K562 (cell line): ENCODE data around the gene AGPAT1. TPM values are rescaled to one million over a fixed set of nuclear protein-coding genes. Genes with fewer than 3 reads are reported as not detected.
A peak's percentile ranks its signal among the peaks of the same experiment; 100 is the strongest.

ENCODE experiments used
- ARID2 ChIP-seq: fragments of 450-650 bp; IDR thresholded peaks from 2 replicates; pipeline ENCODE4 v1.6.1; 2017; ENCODE audit warnings: antibody characterized with exemption, mild to moderate bottlenecking
- ASH1L ChIP-seq: fragments of 450-650 bp; IDR thresholded peaks from 2 replicates; pipeline ENCODE4 v1.6.1; 2018; ENCODE audit warnings: borderline replicate concordance, mild to moderate bottlenecking, low read depth; ENCODE audit not compliant: partially characterized antibody
- CBFA2T3 ChIP-seq: fragments of 450-650 bp; IDR thresholded peaks from 2 replicates; pipeline ENCODE4 v1.6.1; 2017
- DNMT1 ChIP-seq: fragments of 450-650 bp; IDR thresholded peaks from 2 replicates; pipeline ENCODE4 v1.6.1; 2016; ENCODE audit warnings: antibody characterized with exemption, mild to moderate bottlenecking
- ELF1 ChIP-seq: fragments of 200-800 bp; sonication (Bioruptor generic); IDR thresholded peaks from 2 replicates; pipeline ENCODE4 v1.6.1; 2016; ENCODE audit warnings: missing genetic modification characterization, missing compliant biosample characterization
- FOXJ2 ChIP-seq: fragments of 200-800 bp; sonication (Bioruptor generic); IDR thresholded peaks from 2 replicates; pipeline ENCODE4 v1.6.1; 2016; ENCODE audit warnings: missing genetic modification characterization, missing compliant biosample characterization
- FOXM1 ChIP-seq, 2 experiments: fragments of 450-650 bp in 1 of 2; sonication (generic) in 1 of 2; formaldehyde crosslinking in 1 of 2; IDR thresholded peaks; 2 replicates each; pipeline versions ENCODE4 v1.6.1 to v1.9.0; 2017 to 2022; ENCODE audit warnings: low read depth in 2 of 2, mild to moderate bottlenecking in 2 of 2, missing genetic modification reagents in 1 of 2, moderate library complexity in 1 of 2
- MCM7 ChIP-seq, 2 experiments: fragments of 450-650 bp; IDR thresholded peaks; 2 replicates each; pipeline ENCODE4 v1.6.1; 2016 to 2018
- MEF2D ChIP-seq: conservative IDR thresholded peaks from 2 replicates; pipeline ENCODE4 v1.6.1; 2016; ENCODE audit warnings: low read depth, missing genetic modification characterization, missing compliant biosample characterization
- OTX1 ChIP-seq: fragments of 450-650 bp; formaldehyde crosslinking; IDR thresholded peaks from 2 replicates; pipeline ENCODE4 v1.4.0; 2022; ENCODE audit warnings: mild to moderate bottlenecking
- PHB2 ChIP-seq: fragments of 450-650 bp; IDR thresholded peaks from 2 replicates; pipeline ENCODE4 v1.6.1; 2017; ENCODE audit warnings: low read depth
- RHOXF2B ChIP-seq: fragments of 250-450 bp; sonication (Bioruptor Pico); conservative IDR thresholded peaks from 2 replicates; pipeline ENCODE4 v1.5.1; 2021
- SMAD3 ChIP-seq: fragments of 450-650 bp; formaldehyde crosslinking; conservative IDR thresholded peaks from 2 replicates; pipeline ENCODE4 v1.4.0; 2020; ENCODE audit warnings: mild to moderate bottlenecking
- SMAD4 ChIP-seq: fragments of 250-450 bp; sonication (Bioruptor Pico); conservative IDR thresholded peaks from 2 replicates; pipeline ENCODE4 v1.8.0; 2021; ENCODE audit warnings: inconsistent platforms, mild to moderate bottlenecking, moderate library complexity
- SMARCA4 ChIP-seq: fragments of 450-650 bp; IDR thresholded peaks from 2 replicates; pipeline ENCODE4 v1.6.1; 2016
- SMARCC2 ChIP-seq: fragments of 450-650 bp; IDR thresholded peaks from 2 replicates; pipeline ENCODE4 v1.6.1; 2017; ENCODE audit warnings: antibody characterized with exemption, moderate library complexity, mild to moderate bottlenecking, low read depth
- SNIP1 ChIP-seq: fragments of 450-650 bp; IDR thresholded peaks from 2 replicates; pipeline ENCODE4 v1.7.1; 2017; ENCODE audit warnings: low read depth, mild to moderate bottlenecking
- TAF9B ChIP-seq: fragments of 450-650 bp; IDR thresholded peaks from 2 replicates; pipeline ENCODE4 v1.6.1; 2018; ENCODE audit warnings: mild to moderate bottlenecking; ENCODE audit not compliant: partially characterized antibody
- TARDBP ChIP-seq: fragments of 450-650 bp; IDR thresholded peaks from 2 replicates; pipeline ENCODE4 v1.6.1; 2016
- TBP ChIP-seq: optimal IDR thresholded peaks from 2 replicates; pipeline ENCODE3; 2011; ENCODE audit warnings: low read depth, low read length, improper control_type of control experiment
- ZNF197 ChIP-seq: fragments of 200-800 bp; sonication (Bioruptor generic); IDR thresholded peaks from 2 replicates; pipeline ENCODE4 v1.6.1; 2016; ENCODE audit warnings: low read depth, missing genetic modification characterization, missing compliant biosample characterization
- ZNF354B ChIP-seq: fragments of 250-450 bp; sonication (Bioruptor Pico); IDR thresholded peaks from 2 replicates; pipeline ENCODE4 v1.4.0; 2020
- ZNF444 ChIP-seq: fragments of 250-450 bp; sonication (Bioruptor Pico); IDR thresholded peaks from 2 replicates; pipeline ENCODE4 v1.4.0; 2020; ENCODE audit warnings: mild to moderate bottlenecking, moderate library complexity
- polyA plus RNA-seq, 8 experiments: library from polyadenylated mRNA; depleted of rRNA in 4 of 8; stranded (reverse) in 5 of 8; unstranded in 3 of 8; fragments of >200 nt; fragmentation: Nextera tagmentation in 2 of 8; fragmentation: Illumina TruSeq in 1 of 8; extraction: Ambion mirVana in 2 of 8; extraction: Trizol in 1 of 8; gene quantifications; 2 replicates each; pipeline versions ENCODE4 v1.2.1 to v1.2.3, GENCODE V29; 2011 to 2014; ENCODE audit warnings: inconsistent platforms in 1 of 8, missing spikeins in 1 of 8
- total RNA-seq, 7 experiments: library from RNA; depleted of rRNA in 6 of 7; stranded (reverse); fragments of >200 nt in 6 of 7; fragmentation: Illumina TruSeq in 2 of 7; extraction: Trizol in 2 of 7; gene quantifications; 2 replicates each; pipeline versions ENCODE4 v1.2.1 to v1.2.3, GENCODE V29; 2011 to 2021; ENCODE audit warnings: low replicate concordance in 1 of 7
- TF ChIP-seq, protein P1 (sequence below): sonication (generic); formaldehyde crosslinking; IDR thresholded peaks from 2 replicates; pipeline ENCODE4 v1.8.0; 2023; ENCODE audit warnings: mild to moderate bottlenecking, missing genetic modification reagents
- TF ChIP-seq, protein P2 (sequence below): fragments of 450-650 bp; IDR thresholded peaks from 2 replicates; pipeline ENCODE4 v1.7.1; 2018; ENCODE audit warnings: mild to moderate bottlenecking, low read depth; ENCODE audit not compliant: partially characterized antibody

AGPAT1 gene
- total and polyA plus RNA-seq, 9 of the 15 experiments (the other 6 are each of a cell fraction or from before 2014, with no cell fraction given) = 37.9 to 176 (median 69.4) TPM

DNA sequence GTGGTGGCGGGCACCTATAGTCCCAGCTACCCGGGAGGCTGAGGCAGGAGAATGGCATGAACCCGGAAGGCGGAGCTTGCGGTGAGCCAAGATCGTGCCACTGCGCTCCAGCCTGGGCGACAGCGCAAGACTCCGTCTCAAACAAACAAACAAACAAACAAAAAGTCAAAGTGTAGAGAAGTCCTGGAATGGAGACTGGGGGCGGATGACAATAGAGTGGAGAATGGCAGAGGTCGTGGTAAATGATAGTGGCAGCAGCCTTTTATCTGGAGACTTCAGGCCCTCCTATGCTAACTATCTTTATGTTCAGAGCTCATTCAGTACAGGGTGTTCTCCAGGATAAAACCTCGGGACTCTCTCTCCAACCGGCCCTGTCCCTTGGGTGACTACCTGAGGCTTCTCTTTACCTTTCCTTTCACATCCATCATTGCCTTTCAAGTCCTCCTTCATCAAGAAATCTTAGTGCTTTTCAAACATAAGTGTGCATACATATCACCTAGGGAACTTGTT lies 44.4 kb downstream of the AGPAT1 start (continued):
- TF ChIP-seq, protein P1, sequence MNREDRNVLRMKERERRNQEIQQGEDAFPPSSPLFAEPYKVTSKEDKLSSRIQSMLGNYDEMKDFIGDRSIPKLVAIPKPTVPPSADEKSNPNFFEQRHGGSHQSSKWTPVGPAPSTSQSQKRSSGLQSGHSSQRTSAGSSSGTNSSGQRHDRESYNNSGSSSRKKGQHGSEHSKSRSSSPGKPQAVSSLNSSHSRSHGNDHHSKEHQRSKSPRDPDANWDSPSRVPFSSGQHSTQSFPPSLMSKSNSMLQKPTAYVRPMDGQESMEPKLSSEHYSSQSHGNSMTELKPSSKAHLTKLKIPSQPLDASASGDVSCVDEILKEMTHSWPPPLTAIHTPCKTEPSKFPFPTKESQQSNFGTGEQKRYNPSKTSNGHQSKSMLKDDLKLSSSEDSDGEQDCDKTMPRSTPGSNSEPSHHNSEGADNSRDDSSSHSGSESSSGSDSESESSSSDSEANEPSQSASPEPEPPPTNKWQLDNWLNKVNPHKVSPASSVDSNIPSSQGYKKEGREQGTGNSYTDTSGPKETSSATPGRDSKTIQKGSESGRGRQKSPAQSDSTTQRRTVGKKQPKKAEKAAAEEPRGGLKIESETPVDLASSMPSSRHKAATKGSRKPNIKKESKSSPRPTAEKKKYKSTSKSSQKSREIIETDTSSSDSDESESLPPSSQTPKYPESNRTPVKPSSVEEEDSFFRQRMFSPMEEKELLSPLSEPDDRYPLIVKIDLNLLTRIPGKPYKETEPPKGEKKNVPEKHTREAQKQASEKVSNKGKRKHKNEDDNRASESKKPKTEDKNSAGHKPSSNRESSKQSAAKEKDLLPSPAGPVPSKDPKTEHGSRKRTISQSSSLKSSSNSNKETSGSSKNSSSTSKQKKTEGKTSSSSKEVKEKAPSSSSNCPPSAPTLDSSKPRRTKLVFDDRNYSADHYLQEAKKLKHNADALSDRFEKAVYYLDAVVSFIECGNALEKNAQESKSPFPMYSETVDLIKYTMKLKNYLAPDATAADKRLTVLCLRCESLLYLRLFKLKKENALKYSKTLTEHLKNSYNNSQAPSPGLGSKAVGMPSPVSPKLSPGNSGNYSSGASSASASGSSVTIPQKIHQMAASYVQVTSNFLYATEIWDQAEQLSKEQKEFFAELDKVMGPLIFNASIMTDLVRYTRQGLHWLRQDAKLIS (CRISPR knock-in tag) = no peak
- TF ChIP-seq SNIP1 (0 out of 2 replicates have a peak, but pooled peaks have one; percentile 8), TARDBP (peak; percentile 97), ELF1 (no peak), SMARCC2 (peak; percentile 97), CBFA2T3 (peak; percentile 100), OTX1 (CRISPR knock-in tag) (peak; percentile 77), FOXM1 (IDR thresholded peaks at IDR 0.05; ENCODE audit: low read depth) (peak; percentile 98), FOXM1 (CRISPR knock-in tag; IDR thresholded peaks at IDR 0.05; ENCODE audit: low read depth) (no peak), MCM7 (IDR thresholded peaks at IDR 0.05) (peak in 1 of 2 experiments; percentile 19; a peak in 1 of 4 replicates), DNMT1 (peak; percentile 88; the same call in 1 of the 2 replicates), ZNF354B (CRISPR knock-in tag) (peak; percentile 18; the same call in 1 of the 2 replicates), ZNF197 (CRISPR knock-in tag) (0 out of 2 replicates have a peak, but pooled peaks have one; percentile 33), TBP (no peak), SMARCA4 (peak; percentile 99), SMAD3 (CRISPR knock-in tag) (peak; percentile 71; the same call in 1 of the 2 replicates), SMAD4 (CRISPR knock-in tag) (peak; percentile 94), ZNF444 (peak; percentile 55; the same call in 1 of the 2 replicates), PHB2 (peak; percentile 99), FOXJ2 (tag) (0 out of 2 replicates have a peak, but pooled peaks have one; percentile 38), RHOXF2B (CRISPR knock-in tag) (no peak), TAF9B (no peak), MEF2D (tag) (peak; percentile 65; the same call in 1 of the 2 replicates), ARID2 (peak; percentile 66; the same call in 1 of the 2 replicates), ASH1L (no peak)
- TF ChIP-seq, protein P2, sequence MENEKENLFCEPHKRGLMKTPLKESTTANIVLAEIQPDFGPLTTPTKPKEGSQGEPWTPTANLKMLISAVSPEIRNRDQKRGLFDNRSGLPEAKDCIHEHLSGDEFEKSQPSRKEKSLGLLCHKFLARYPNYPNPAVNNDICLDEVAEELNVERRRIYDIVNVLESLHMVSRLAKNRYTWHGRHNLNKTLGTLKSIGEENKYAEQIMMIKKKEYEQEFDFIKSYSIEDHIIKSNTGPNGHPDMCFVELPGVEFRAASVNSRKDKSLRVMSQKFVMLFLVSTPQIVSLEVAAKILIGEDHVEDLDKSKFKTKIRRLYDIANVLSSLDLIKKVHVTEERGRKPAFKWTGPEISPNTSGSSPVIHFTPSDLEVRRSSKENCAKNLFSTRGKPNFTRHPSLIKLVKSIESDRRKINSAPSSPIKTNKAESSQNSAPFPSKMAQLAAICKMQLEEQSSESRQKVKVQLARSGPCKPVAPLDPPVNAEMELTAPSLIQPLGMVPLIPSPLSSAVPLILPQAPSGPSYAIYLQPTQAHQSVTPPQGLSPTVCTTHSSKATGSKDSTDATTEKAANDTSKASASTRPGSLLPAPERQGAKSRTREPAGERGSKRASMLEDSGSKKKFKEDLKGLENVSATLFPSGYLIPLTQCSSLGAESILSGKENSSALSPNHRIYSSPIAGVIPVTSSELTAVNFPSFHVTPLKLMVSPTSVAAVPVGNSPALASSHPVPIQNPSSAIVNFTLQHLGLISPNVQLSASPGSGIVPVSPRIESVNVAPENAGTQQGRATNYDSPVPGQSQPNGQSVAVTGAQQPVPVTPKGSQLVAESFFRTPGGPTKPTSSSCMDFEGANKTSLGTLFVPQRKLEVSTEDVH = peak; percentile 33
